ENCODE measurements around the gene FAM89B. TPM values are rescaled to one million over a fixed set of nuclear protein-coding genes. Genes with fewer than 3 reads are reported as not detected.
A peak's percentile ranks its signal among the peaks of the same experiment; 100 is the strongest.
"Not testable (repeated sequence)": the region's sequence is repeated elsewhere in the genome, so short reads cannot be mapped to it uniquely, and the experiment has no call there.

The FAM89B gene
- 10 to 100 TPM; 25.7 to 51.0 TPM for total RNA-seq

DNA sequence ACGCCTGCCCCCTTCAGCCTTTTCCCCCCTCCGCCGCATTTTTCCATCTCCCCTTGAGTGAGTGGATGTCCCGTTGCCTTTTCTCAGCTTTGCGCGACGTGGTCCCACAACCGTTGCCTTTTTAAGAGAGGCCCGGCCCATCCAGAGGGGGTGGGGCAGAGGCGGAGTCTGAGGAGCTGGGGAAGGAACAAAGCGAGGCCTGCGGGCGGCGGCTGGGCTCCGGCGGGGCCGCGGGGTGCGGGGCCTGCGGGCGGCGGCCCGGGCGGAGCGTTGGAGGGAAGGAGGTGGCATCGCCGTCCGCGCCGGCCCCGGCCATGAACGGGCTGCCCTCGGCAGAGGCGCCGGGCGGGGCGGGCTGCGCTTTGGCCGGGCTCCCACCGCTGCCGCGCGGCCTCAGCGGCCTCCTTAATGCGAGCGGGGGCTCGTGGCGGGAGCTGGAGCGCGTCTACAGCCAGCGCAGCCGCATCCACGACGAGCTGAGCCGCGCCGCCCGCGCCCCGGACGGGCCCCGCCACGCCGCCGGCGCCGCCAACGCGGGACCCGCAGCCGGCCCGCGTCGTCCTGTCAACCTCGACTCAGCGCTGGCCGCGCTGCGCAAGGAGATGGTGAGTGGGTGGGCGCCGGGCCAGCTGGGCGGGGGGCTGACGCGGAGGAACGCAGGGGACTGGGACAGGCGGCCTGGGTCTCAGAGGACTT lies at the start of gene FAM89B:
FAM89B (plus strand) TSS at position 183 of the 696 bp plus-strand sequence; CDS start at position 315, 132 bp downstream.
- TF ChIP-seq, protein P1, sequence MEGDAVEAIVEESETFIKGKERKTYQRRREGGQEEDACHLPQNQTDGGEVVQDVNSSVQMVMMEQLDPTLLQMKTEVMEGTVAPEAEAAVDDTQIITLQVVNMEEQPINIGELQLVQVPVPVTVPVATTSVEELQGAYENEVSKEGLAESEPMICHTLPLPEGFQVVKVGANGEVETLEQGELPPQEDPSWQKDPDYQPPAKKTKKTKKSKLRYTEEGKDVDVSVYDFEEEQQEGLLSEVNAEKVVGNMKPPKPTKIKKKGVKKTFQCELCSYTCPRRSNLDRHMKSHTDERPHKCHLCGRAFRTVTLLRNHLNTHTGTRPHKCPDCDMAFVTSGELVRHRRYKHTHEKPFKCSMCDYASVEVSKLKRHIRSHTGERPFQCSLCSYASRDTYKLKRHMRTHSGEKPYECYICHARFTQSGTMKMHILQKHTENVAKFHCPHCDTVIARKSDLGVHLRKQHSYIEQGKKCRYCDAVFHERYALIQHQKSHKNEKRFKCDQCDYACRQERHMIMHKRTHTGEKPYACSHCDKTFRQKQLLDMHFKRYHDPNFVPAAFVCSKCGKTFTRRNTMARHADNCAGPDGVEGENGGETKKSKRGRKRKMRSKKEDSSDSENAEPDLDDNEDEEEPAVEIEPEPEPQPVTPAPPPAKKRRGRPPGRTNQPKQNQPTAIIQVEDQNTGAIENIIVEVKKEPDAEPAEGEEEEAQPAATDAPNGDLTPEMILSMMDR (IDR thresholded peaks at IDR 0.05) = no peak
- peaks cover 6% of the 10 kb centered on the region for H3K36me3 ChIP-seq
- peak; percentile 94 for DNase-seq (ENCODE audit: low spot score)
- peak within 1 kb of the TSS; percentile 52 to 94 for H3K4me3 ChIP-seq
- H3K27ac ChIP-seq = peak within 1 kb of the TSS; percentile 94 to 97
- H3K27me3 ChIP-seq = no peaks in the 10 kb centered on the region
- peaks cover 3 to 80% of the 10 kb centered on the region in 2 donors for H3K4me1 ChIP-seq
- no peaks in the 10 kb centered on the region for H3K9me3 ChIP-seq

DNA sequence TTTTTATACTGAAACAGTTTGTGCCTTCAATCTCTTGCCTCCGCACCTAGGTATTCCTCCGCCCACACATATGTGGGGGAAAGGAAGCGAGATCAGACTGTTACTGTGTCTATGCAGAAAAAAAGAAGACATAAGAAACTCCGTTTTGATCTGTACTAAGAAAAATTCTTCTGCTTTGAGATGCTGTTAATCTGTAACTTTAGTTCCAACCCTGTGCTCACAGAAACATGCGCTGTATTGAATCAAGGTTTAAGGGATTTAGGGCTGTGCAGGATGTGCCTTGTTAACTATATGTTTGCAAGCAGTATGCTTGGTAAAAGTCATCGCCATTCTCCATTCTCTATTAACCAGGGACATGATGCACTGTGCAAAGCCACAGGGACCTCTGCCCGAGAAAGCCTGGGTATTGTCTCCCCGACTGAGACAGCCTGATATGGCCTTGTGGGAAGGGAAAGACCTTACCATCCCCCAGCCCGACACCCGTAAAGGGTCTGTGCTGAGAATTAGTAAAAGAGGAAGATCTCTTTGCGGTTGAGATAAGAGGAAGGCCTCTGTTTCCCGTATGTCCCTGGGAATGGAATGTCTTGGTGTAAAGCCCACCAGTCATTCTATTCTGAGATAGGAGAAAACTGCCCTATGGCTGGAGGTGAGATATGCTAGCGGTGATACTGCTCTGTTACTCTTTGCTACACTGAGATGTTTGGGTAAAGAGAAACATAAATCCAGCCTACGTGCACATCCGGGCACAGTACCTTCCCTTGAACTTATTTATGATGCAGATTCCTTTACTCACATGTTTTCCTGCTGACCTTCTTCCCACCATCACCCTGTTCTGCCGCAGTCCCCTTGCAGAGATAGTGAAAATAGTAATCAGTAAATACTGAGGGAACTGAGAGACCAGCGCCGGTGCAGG lies 49.4 kb upstream of the FAM89B start:
- H3K9me3 ChIP-seq; H3K27me3 ChIP-seq; H3K4me3 ChIP-seq; H3K27ac ChIP-seq; DNase-seq (ENCODE audit: low spot score): not testable (repeated sequence)
- Histone ChIP-seq H3K36me3 (peaks cover 13% of the 10 kb centered on the region), H3K4me1 (peaks cover 0 to 26% of the 10 kb centered on the region in 2 donors)

DNA sequence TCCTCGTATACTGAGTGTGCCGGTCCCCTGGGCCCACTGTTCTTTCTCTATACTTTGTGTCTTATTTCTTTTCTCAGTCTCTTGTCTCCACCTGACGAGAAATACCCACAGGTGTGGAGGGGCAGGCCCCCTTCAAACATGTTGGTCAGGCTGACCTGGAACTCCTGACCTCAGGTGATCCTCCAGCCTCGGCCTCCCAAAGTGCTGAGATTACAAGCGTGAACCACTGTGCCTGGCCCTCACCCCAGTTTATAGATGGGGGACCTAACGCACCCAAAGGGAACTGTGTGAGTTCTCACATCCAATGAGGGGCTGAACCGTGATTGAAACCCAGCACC lies 48.7 kb upstream of the FAM89B start:
- H3K27ac ChIP-seq = peak overlapping the region in 1 of 2 donors; percentile 77

DNA sequence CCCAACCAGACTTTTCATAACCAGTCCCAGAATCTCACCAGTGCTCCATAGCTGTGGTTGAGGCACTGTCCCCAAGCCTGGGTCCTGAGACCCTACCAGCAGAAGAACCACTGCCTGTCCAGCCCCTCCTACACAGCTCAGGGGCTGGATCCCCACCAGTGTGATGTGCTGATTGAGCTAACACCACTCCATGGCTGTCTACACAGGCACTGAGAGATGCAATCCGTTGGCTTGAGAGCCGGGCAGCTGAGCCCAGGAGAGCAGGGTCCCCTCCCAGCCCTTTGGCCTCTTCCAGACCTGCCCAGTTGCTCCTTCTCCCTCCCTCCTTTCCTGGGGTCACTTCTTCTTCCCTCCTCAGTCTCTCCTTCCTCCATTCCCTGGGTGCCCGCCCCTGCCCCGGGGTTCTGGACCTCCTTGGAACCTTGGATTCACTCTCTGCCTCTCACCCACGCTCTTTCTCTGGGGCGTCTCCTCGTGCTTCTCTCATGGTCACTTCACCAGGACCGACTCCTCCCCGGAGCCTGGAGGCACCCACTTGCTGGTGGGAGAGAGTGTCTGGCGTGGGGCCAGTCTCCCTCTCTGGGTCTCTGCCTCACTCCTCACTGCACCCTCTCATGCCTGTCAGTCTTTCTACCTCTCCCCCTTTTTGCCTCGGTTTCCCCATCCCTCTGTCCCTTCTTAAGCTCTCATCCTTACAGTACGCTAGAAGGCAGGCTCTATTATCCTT lies 48.2 kb upstream of the FAM89B start:
- Histone ChIP-seq H3K36me3 (peaks cover 19% of the 10 kb centered on the region), H3K4me1 (peaks cover 0 to 26% of the 10 kb centered on the region in 2 donors), H3K4me3 (peak overlapping the region; percentile 25 to 100), H3K27ac (peak overlapping the region; percentile 41 to 77), H3K27me3 (no peaks in the 10 kb centered on the region), H3K9me3 (no peaks in the 10 kb centered on the region)
- DNase-seq (ENCODE audit: low spot score) = no peak
- TF ChIP-seq, protein P1 (IDR thresholded peaks at IDR 0.05) = no peak

More for the DNA sequence above, 48.7 kb upstream of the FAM89B start:
- not testable (repeated sequence) for H3K4me3 ChIP-seq; H3K9me3 ChIP-seq; DNase-seq (ENCODE audit: low spot score); H3K27me3 ChIP-seq
- H3K36me3 ChIP-seq = peaks cover 19% of the 10 kb centered on the region
- peaks cover 0 to 26% of the 10 kb centered on the region in 2 donors for H3K4me1 ChIP-seq

DNA sequence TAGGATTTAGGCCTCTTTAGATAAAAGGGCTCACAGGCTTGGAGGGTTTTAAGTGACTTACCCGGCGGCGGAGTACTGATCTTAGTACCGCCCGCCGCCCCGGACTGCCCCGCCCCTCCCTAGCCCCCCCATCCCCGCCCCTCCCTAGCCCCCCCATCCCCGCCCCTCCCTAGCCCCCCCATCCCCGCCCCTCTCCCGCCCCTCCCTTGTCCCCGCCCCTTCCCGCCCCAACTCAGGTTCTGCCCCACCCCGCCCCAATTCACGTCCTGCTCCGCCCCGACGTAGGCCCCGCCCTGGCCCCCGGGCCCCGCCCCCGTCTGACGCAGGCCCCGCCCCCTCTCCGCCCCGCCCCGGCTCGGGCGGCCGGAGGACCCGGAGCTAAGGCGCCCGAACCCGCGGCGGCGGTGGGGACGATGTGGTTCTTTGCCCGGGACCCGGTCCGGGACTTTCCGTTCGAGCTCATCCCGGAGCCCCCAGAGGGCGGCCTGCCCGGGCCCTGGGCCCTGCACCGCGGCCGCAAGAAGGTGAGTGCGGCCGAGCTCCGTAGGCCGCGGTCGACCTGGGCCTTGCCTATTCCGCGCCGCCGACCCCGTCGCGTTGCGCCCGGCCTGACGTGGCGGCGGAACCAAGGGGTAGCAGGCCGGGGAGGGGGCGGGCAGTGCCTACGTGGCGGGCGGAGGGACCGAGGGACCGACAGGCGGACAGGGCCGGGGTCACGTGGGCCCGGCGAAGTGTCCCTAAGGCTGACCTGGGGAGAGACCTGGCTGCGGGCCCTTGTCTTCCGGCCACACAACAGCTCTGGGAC lies 47.4 kb upstream of the FAM89B start, which contains the start of gene SCYL1:
SCYL1 (plus strand) TSS at position 343 of the 805 bp plus-strand sequence; CDS start at position 414, 71 bp downstream.
- Histone ChIP-seq H3K27me3 (no peaks in the 10 kb centered on the region), H3K4me3 (peak within 1 kb of the TSS; percentile 100), H3K36me3 (peaks cover 22% of the 10 kb centered on the region), H3K27ac (peak within 1 kb of the TSS; percentile 94), H3K9me3 (no peaks in the 10 kb centered on the region), H3K4me1 (peaks cover 0 to 30% of the 10 kb centered on the region in 2 donors)
- peak; percentile 79 for DNase-seq (ENCODE audit: low spot score)
- TF ChIP-seq, protein P1 (IDR thresholded peaks at IDR 0.05) = no peak
